Dedifferentiated amniotic fluid mesenchymal stem cell (primary cell): ENCODE results near the gene CKAP2L.
A peak's percentile ranks its signal among the peaks of the same experiment; 100 is the strongest.

ENCODE experiments used
- DNase-seq: peaks from one replicate; pipeline ENCODE4 v3.0.0-alpha.2; 2016; ENCODE audit errors: extremely low spot score

Gene CKAP2L

GRCh38 chr2:112764071-112765044 is at the start of gene CKAP2L:
TSS of gene CKAP2L (minus strand) at chr2:112764609. CDS start at chr2:112764598, 11 bp downstream.
- DNase-seq, result peak; percentile 97

GRCh38 chr2:112813280-112813966 is 49.0 kb upstream of the CKAP2L start:
- no peak for DNase-seq

- peak; percentile 77 for DNase-seq
Measured at GRCh38 chr2:112812318-112813267, 48.2 kb upstream of the CKAP2L start.

GRCh38 chr2:112811841-112812306 is 47.5 kb upstream of the CKAP2L start:
- no peak for DNase-seq

GRCh38 chr2:112811276-112811831 is 46.9 kb upstream of the CKAP2L start:
- no peak for DNase-seq

- DNase-seq, result no peak
Measured at GRCh38 chr2:112809112-112809511, 44.7 kb upstream of the CKAP2L start.

- no peak for DNase-seq
Measured at GRCh38 chr2:112807233-112807807, 42.9 kb upstream of the CKAP2L start.

- DNase-seq, result no peak
Measured at GRCh38 chr2:112805542-112805941, 41.1 kb upstream of the CKAP2L start.

GRCh38 chr2:112803691-112804521 is 39.5 kb upstream of the CKAP2L start:
- DNase-seq, result peak; percentile 44

GRCh38 chr2:112800881-112801583 is 36.6 kb upstream of the CKAP2L start:
- no peak for DNase-seq

GRCh38 chr2:112798979-112799975 is 34.9 kb upstream of the CKAP2L start:
- DNase-seq, result no peak

GRCh38 chr2:112796486-112796885 is 32.1 kb upstream of the CKAP2L start:
- no peak for DNase-seq

GRCh38 chr2:112795774-112796173 is 31.4 kb upstream of the CKAP2L start:
- DNase-seq, result no peak

- no peak for DNase-seq
Measured at GRCh38 chr2:112794841-112795240, 30.4 kb upstream of the CKAP2L start.

- DNase-seq, result no peak
Measured at GRCh38 chr2:112794131-112794733, 29.8 kb upstream of the CKAP2L start.

- DNase-seq, result no peak
Measured at GRCh38 chr2:112793449-112793978, 29.1 kb upstream of the CKAP2L start.

- no peak for DNase-seq
Measured at GRCh38 chr2:112792419-112792818, 28.0 kb upstream of the CKAP2L start.
